ENCODE data around the gene AKT1S1. TPM values are rescaled to one million over a fixed set of nuclear protein-coding genes. Genes with fewer than 3 reads are reported as not detected.

The AKT1S1 gene
- total RNA-seq, 1 donor from 2014 or later: 38.6 TPM

DNA sequence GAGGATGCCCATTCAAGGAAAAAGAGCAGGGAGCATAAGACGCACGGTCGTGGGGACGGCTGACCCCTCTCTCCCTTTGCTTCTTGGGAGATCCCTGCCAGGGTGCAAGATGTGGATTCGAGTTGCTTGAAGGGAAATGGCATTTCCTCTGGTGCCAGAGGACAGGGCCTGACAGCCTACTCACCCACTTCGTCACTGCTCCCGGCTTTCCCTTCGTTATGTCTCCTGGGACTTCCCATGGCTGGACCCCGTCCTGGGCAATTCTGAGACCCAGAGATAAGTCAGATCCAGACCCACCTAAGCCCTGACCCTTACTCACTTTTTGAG, 1.6 kb upstream of the AKT1S1 start:
- no peak for DNase-seq (ENCODE audit: low read depth, low spot score)
- Mint-ChIP-seq H3K4me3 (no peak overlapping the region), H3K27ac (ENCODE audit: unreplicated experiment) (no peak overlapping the region), H3K36me3 (ENCODE audit: low read depth) (peaks cover 12% of the 10 kb centered on the region), H3K4me1 (peaks cover 21% of the 10 kb centered on the region), H3K27me3 (ENCODE audit: low read depth) (no peaks in the 10 kb centered on the region), H3K9me3 (no peaks in the 10 kb centered on the region)
- TF ChIP-seq, protein P1, sequence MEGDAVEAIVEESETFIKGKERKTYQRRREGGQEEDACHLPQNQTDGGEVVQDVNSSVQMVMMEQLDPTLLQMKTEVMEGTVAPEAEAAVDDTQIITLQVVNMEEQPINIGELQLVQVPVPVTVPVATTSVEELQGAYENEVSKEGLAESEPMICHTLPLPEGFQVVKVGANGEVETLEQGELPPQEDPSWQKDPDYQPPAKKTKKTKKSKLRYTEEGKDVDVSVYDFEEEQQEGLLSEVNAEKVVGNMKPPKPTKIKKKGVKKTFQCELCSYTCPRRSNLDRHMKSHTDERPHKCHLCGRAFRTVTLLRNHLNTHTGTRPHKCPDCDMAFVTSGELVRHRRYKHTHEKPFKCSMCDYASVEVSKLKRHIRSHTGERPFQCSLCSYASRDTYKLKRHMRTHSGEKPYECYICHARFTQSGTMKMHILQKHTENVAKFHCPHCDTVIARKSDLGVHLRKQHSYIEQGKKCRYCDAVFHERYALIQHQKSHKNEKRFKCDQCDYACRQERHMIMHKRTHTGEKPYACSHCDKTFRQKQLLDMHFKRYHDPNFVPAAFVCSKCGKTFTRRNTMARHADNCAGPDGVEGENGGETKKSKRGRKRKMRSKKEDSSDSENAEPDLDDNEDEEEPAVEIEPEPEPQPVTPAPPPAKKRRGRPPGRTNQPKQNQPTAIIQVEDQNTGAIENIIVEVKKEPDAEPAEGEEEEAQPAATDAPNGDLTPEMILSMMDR (conservative IDR thresholded peaks at IDR 0.05): no peak

DNA sequence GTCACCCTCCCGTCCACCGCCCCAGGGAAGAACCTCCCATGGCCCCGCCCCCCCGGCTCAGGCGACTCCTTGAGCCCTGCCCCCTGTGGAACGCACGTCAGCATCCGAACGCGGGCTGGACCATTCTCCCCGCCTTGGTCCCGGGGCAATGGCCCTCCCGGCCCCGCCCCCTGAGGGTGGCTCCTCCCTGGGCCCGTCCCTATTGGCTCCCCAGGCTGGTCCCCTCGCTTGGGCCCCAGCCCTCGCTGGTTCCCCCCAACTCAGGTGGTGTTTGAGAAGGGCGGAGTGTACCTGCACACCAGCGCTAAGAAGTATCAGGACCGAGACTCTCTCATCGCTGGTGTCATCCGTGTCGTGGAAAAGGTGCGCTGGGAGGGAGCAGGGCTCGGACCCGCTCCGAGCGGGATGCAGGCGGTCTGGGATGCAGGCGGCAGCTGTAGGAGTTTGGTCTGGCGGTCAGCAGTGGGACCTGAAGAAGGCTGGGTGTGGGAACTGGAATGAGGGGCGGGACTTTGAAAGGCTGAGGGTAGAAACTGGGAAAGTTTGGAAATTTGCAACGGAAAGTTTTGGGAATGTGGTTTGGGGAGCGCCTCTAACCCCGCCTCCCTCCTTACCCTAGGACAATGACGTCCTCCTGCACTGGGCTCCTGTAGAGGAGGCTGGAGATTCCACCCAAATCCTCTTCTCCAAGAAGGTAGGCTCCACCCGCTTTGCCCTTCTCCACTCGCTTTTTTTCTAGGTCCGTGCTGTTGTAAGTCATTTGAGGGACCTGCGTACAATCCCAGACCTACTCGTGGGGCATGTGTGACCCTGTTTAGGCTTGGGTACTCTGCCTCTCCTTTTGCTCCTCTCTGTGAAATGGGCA, 956 bp upstream of the AKT1S1 start:
- H3K36me3 Mint-ChIP-seq (ENCODE audit: low read depth): peaks cover 7% of the 10 kb centered on the region
- H3K9me3 Mint-ChIP-seq: no peaks in the 10 kb centered on the region
- DNase-seq (ENCODE audit: low read depth, low spot score): peak; percentile 94
- H3K4me1 Mint-ChIP-seq: peaks cover 21% of the 10 kb centered on the region
- no peaks in the 10 kb centered on the region for H3K27me3 Mint-ChIP-seq (ENCODE audit: low read depth)
- no peak overlapping the region for H3K4me3 Mint-ChIP-seq
- TF ChIP-seq, protein P1 (conservative IDR thresholded peaks at IDR 0.05): no peak
- no peak overlapping the region for H3K27ac Mint-ChIP-seq (ENCODE audit: unreplicated experiment)

DNA sequence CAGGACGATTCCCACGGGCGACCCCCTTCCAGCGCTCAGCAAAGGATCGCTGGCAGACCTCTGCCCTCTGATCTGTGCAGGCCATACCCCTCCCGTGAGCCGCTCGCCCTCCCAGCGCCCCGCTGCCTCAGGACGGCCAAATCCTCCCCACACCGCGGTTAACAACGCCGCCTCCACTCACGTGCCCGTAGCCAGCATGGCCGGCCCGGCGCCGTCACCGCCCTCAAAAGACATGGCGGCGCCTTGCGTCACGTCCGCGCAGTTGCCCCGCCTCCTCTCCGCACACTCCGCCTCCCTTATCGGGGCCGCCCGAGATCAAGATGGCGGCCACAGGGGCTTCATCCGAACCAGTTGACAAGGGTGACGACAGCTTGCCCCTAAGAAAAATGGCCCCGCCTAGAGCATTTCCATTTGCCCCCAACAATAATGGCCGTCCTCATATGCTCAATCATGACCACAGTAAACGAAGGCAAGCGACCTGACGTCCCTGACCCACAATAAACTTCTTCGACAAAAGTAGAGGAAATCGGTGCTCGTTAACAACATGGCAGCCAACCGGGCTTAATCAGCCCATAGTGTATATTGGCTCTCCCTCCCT, 634 bp downstream of the AKT1S1 start:
- TF ChIP-seq, protein P1 (conservative IDR thresholded peaks at IDR 0.05): no peak
- DNase-seq (ENCODE audit: low read depth, low spot score): peak; percentile 92
- Mint-ChIP-seq H3K36me3 (ENCODE audit: low read depth) (peaks cover 1% of the 10 kb centered on the region), H3K4me3 (no peak overlapping the region), H3K27ac (ENCODE audit: unreplicated experiment) (no peak overlapping the region), H3K9me3 (no peaks in the 10 kb centered on the region), H3K4me1 (peaks cover 25% of the 10 kb centered on the region), H3K27me3 (ENCODE audit: low read depth) (no peaks in the 10 kb centered on the region)

DNA sequence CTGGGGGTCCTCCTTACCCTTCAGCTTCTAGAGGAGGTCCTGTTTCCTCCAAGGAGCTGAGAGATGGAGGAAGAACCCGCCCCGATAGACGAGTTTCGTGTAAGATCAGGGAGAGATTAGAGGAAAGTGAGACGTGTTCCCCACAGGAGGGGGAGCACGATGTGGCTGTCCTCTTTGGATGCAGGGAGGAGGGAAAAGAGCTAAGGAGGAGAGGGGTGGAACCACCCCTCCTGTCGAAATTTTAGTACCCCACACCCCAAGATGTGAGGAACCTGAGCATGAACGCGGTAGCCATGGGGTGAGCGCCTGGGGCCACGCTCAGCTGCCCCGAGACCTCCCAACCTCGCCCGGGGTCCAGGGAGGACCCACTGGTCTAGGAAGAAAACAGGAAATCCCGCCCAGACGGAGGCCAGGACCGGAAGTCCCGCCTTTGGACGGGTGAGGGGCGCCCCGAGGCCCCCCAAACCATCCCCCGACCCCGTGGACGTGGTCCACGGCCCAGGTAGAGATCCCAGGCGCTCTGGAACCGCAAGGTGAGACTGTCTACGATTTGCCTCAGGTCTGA, 1.2 kb downstream of the AKT1S1 start:
- Mint-ChIP-seq H3K4me1 (peaks cover 25% of the 10 kb centered on the region), H3K27me3 (ENCODE audit: low read depth) (no peaks in the 10 kb centered on the region), H3K27ac (ENCODE audit: unreplicated experiment) (no peak overlapping the region), H3K4me3 (no peak overlapping the region), H3K9me3 (no peaks in the 10 kb centered on the region), H3K36me3 (ENCODE audit: low read depth) (no peaks in the 10 kb centered on the region)
- peak; percentile 56 for DNase-seq (ENCODE audit: low read depth, low spot score)
- TF ChIP-seq, protein P1 (conservative IDR thresholded peaks at IDR 0.05): no peak

DNA sequence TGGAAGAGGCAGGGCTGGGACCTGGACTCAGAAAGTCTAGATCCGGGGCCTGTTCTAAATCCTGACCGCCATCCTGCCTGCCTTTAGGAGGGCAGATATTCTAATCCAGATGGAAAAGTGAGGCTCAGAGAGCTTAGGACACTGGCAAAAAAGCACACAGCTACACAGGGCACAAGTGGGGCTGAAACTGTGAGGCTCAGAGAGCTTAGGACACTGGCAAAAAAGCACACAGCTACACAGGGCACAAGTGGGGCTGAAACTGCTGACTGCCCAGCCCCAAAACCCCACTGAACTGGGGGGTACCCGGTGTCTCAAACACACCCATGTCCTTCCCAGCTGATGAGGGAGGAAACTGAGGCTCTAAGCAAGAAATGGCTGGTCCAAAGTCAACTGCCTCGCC, 2.0 kb downstream of the AKT1S1 start:
- no peaks in the 10 kb centered on the region for H3K27me3 Mint-ChIP-seq (ENCODE audit: low read depth)
- H3K27ac Mint-ChIP-seq (ENCODE audit: unreplicated experiment): no peak overlapping the region
- TF ChIP-seq, protein P1 (conservative IDR thresholded peaks at IDR 0.05): no peak
- H3K4me1 Mint-ChIP-seq: peaks cover 30% of the 10 kb centered on the region
- H3K9me3 Mint-ChIP-seq: no peaks in the 10 kb centered on the region
- no peaks in the 10 kb centered on the region for H3K36me3 Mint-ChIP-seq (ENCODE audit: low read depth)
- no peak for DNase-seq (ENCODE audit: low read depth, low spot score)
- no peak overlapping the region for H3K4me3 Mint-ChIP-seq
